ENCODE measurements around the gene MTA3.

DNA sequence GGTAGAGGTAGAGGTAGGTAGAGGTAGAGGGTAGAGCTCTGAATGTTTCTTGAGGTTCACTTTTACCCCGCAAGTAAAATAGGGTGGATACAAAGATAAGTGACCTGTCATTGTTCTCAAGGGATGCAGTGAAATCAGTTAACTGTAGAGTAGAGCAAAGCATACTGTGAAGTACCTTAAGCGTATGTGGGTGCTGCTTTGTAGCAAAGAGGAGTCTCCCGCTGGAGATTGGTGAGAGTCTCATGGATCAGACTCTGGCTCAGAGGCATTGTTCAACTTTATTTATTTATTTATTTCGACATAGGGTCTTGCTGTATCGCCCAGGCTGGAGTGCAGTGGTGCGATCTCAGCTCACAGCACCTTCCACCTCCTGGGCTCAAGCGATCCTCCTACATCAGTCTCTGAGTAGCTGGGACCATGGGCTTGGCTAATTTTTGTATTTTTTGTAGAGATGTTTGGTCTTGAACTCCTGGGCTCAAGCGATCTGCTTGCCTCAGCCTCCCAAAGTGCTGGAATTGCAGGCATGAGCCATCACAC lies 38.7 kb downstream of the MTA3 start:
- TF ChIP-seq, protein P1, sequence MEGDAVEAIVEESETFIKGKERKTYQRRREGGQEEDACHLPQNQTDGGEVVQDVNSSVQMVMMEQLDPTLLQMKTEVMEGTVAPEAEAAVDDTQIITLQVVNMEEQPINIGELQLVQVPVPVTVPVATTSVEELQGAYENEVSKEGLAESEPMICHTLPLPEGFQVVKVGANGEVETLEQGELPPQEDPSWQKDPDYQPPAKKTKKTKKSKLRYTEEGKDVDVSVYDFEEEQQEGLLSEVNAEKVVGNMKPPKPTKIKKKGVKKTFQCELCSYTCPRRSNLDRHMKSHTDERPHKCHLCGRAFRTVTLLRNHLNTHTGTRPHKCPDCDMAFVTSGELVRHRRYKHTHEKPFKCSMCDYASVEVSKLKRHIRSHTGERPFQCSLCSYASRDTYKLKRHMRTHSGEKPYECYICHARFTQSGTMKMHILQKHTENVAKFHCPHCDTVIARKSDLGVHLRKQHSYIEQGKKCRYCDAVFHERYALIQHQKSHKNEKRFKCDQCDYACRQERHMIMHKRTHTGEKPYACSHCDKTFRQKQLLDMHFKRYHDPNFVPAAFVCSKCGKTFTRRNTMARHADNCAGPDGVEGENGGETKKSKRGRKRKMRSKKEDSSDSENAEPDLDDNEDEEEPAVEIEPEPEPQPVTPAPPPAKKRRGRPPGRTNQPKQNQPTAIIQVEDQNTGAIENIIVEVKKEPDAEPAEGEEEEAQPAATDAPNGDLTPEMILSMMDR (conservative IDR thresholded peaks at IDR 0.05 in 1 of 2, IDR thresholded peaks at IDR 0.05 in 1 of 2; ENCODE audit: low read depth in 1 of 2, low read length in 2 of 2), result no peak
- TF ChIP-seq EZH2 (IDR thresholded peaks at IDR 0.05; ENCODE audit: low read length, missing control alignments), result no peak

Data from fibroblast of lung (primary cell).